Right atrium auricular region (tissue), 2 donors: Measurements from ENCODE around the gene GABARAP. TPM values are rescaled to one million over a fixed set of nuclear protein-coding genes. Genes with fewer than 3 reads are reported as not detected.

Experiments used
- DNase-seq: peaks from one replicate; pipeline ENCODE4 v3.0.0-alpha.2; 2019; ENCODE audit warnings: low spot score
- H3K27ac ChIP-seq, 2 donors: fragments of 200-600 bp; sonication (generic); 1 replicate in 1 of 2; 2 replicates in 1 of 2; pipeline ENCODE4 v1.5.1; 2016 to 2019
- H3K27me3 ChIP-seq, 2 donors: fragments of 200-600 bp; sonication (generic); one replicate each; pipeline versions ENCODE4 v1.5.1 to v1.6.0; 2017 to 2019
- H3K36me3 ChIP-seq: fragments of 200-600 bp; sonication (generic); one replicate; pipeline ENCODE4 v1.5.1; 2016
- H3K4me1 ChIP-seq, 2 donors: fragments of 200-600 bp; sonication (generic); one replicate each; pipeline versions ENCODE4 v1.5.1 to v1.6.0; 2017 to 2019
- H3K4me3 ChIP-seq, 2 donors: fragments of 200-600 bp; sonication (generic); 1 replicate in 1 of 2; 2 replicates in 1 of 2; pipeline ENCODE4 v1.5.1; 2017 to 2019; ENCODE audit warnings: mild to moderate bottlenecking in 1 of 2, moderate library complexity in 1 of 2
- H3K9me3 ChIP-seq, 2 donors: fragments of 200-600 bp; sonication (generic); one replicate each; pipeline ENCODE4 v1.5.1; 2019
- total RNA-seq, 2 donors: library from RNA; depleted of rRNA; stranded (reverse); fragments of >200 nt; gene quantifications; one replicate each; pipeline ENCODE4 v1.1.0, GENCODE V29; 2016
- TF ChIP-seq, protein P1 (sequence below), 2 donors: fragments of 200-600 bp; sonication (generic); IDR thresholded peaks; one replicate each; pipeline ENCODE4 v1.5.1; 2019; ENCODE audit warnings: antibody characterized with exemption in 2 of 2

The GABARAP gene
- total RNA-seq, 2 donors from 2014 or later = 226 to 469 TPM

DNA sequence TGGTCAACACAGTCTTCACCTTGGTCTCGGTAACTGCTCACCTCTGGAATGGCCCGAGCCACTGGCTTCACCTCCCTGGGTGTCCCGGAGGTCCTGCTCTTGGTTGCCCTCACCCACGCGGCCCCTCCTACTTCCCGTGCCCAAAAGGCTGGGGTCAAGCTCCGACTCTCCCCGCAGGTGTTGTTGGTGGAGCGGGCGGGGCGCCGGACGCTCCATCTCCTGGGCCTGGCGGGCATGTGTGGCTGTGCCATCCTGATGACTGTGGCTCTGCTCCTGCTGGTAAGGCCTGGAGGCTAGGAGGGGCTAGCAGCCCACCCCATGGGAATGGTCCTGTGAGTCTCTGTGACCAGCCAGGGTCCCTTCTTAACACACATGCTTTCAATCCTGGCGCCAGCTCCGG, 42.7 kb upstream of the GABARAP start:
- TF ChIP-seq, protein P1, sequence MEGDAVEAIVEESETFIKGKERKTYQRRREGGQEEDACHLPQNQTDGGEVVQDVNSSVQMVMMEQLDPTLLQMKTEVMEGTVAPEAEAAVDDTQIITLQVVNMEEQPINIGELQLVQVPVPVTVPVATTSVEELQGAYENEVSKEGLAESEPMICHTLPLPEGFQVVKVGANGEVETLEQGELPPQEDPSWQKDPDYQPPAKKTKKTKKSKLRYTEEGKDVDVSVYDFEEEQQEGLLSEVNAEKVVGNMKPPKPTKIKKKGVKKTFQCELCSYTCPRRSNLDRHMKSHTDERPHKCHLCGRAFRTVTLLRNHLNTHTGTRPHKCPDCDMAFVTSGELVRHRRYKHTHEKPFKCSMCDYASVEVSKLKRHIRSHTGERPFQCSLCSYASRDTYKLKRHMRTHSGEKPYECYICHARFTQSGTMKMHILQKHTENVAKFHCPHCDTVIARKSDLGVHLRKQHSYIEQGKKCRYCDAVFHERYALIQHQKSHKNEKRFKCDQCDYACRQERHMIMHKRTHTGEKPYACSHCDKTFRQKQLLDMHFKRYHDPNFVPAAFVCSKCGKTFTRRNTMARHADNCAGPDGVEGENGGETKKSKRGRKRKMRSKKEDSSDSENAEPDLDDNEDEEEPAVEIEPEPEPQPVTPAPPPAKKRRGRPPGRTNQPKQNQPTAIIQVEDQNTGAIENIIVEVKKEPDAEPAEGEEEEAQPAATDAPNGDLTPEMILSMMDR (IDR thresholded peaks at IDR 0.05) = no peak
- DNase-seq = no peak
- Histone ChIP-seq H3K36me3 (peaks cover 32% of the 10 kb centered on the region), H3K27ac (peak overlapping the region in 1 of 2 donors; percentile 16), H3K4me1 (peaks cover 0 to 36% of the 10 kb centered on the region in 2 donors), H3K27me3 (no peaks in the 10 kb centered on the region), H3K9me3 (no peaks in the 10 kb centered on the region), H3K4me3 (no peak overlapping the region)

DNA sequence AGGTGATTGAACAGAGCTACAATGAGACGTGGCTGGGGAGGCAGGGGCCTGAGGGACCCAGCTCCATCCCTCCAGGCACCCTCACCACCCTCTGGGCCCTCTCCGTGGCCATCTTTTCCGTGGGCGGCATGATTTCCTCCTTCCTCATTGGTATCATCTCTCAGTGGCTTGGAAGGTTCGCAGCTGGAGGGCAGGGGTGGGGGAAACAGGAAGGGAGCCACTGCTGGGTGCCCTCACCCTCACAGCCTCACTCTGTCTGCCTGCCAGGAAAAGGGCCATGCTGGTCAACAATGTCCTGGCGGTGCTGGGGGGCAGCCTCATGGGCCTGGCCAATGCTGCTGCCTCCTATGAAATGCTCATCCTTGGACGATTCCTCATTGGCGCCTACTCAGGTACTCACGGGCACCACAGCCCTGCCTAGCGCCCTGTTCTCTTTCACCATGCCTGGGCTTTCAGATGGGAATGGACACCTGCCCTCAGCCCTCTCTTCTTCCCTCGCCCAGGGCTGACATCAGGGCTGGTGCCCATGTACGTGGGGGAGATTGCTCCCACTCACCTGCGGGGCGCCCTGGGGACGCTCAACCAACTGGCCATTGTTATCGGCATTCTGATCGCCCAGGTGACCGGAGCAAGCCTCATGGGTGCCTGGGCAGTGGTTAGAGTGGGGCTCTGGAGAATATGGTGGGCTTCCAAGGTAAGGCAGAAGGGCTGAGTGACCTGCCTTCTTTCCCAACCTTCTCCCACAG, 41.4 kb upstream of the GABARAP start:
- peaks cover 32% of the 10 kb centered on the region for H3K36me3 ChIP-seq
- peak overlapping the region; percentile 91 to 93 for H3K27ac ChIP-seq
- no peaks in the 10 kb centered on the region for H3K27me3 ChIP-seq
- H3K4me1 ChIP-seq = peaks cover 0 to 36% of the 10 kb centered on the region in 2 donors
- H3K4me3 ChIP-seq = peak overlapping the region in 1 of 2 donors; percentile 60
- H3K9me3 ChIP-seq = no peaks in the 10 kb centered on the region
- TF ChIP-seq, protein P1 (IDR thresholded peaks at IDR 0.05) = no peak
- no peak for DNase-seq

DNA sequence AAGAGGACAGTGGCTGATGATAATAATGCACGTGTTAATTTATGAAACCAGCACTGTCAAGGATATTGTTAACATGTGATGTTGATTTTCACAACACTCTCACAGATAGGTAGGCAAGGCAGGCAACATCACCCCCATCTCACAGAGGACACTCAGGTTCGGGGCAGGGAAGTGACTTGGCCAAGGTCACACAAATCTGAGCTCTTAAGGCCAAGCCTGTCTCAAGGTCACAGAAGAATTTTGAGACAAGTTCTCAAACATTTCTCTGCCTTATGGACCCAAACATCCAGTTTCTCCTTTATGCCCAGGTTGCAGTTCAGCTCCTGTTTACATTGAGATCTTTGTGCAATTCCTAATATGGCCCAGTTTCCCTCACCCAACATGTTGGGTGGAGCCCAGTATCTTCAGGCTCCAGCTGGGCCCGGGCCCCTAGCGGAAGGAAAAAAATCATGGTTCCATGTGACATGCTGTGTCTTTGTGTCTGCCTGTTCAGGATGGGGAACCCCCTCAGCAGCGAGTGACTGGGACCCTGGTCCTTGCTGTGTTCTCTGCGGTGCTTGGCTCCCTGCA, 40.6 kb upstream of the GABARAP start:
- Histone ChIP-seq H3K27me3 (no peaks in the 10 kb centered on the region), H3K9me3 (no peaks in the 10 kb centered on the region), H3K4me1 (peaks cover 0 to 36% of the 10 kb centered on the region in 2 donors), H3K36me3 (peaks cover 32% of the 10 kb centered on the region), H3K4me3 (peak overlapping the region; percentile 60 to 72), H3K27ac (peak overlapping the region; percentile 91 to 93)
- no peak for DNase-seq
- TF ChIP-seq, protein P1 (IDR thresholded peaks at IDR 0.05) = no peak

DNA sequence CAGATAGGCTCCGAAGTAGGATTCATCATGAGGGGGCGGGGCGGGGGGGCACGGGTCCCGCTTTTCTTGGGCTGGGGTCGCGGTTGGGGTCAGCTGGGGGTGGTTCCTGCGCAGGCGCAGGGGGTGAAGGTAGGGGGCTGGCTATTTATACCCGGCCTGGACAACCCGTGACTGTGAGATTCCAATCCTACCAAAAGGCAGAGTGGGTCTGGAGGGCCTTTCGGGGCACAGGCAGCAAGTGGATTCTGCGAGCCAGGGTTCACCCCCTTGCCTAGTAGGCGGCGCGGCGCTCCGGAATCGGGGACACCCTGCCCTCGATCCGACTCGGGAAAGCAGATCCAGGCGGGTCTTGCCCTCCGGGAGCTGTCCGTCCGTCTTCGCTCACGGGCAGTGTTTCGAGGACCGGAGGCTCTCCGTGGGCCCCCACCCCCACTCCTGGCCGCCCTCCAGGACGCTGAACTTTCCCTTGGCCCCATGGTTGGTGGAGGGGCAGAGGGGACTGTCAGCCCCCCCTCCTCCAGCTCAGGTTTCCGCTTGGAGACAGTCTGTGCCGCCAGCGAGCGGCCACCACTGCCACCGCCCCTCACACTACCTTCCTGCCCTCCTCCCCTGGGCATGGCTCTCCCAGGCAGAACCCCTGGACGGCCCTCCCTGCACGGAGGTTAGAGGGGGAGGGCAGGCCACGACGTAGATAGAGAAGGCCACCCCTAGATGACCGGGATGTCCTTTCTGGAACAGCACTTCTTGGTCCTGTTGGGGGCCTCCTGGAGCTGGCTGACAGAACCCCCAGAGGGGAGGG, 39.9 kb upstream of the GABARAP start:
- H3K4me1 ChIP-seq = peaks cover 0 to 36% of the 10 kb centered on the region in 2 donors
- H3K4me3 ChIP-seq = peak overlapping the region; percentile 60 to 72
- peaks cover 32% of the 10 kb centered on the region for H3K36me3 ChIP-seq
- no peaks in the 10 kb centered on the region for H3K9me3 ChIP-seq
- H3K27ac ChIP-seq = peak overlapping the region; percentile 91 to 93
- no peak for DNase-seq
- no peaks in the 10 kb centered on the region for H3K27me3 ChIP-seq
- TF ChIP-seq, protein P1 (IDR thresholded peaks at IDR 0.05) = no peak

DNA sequence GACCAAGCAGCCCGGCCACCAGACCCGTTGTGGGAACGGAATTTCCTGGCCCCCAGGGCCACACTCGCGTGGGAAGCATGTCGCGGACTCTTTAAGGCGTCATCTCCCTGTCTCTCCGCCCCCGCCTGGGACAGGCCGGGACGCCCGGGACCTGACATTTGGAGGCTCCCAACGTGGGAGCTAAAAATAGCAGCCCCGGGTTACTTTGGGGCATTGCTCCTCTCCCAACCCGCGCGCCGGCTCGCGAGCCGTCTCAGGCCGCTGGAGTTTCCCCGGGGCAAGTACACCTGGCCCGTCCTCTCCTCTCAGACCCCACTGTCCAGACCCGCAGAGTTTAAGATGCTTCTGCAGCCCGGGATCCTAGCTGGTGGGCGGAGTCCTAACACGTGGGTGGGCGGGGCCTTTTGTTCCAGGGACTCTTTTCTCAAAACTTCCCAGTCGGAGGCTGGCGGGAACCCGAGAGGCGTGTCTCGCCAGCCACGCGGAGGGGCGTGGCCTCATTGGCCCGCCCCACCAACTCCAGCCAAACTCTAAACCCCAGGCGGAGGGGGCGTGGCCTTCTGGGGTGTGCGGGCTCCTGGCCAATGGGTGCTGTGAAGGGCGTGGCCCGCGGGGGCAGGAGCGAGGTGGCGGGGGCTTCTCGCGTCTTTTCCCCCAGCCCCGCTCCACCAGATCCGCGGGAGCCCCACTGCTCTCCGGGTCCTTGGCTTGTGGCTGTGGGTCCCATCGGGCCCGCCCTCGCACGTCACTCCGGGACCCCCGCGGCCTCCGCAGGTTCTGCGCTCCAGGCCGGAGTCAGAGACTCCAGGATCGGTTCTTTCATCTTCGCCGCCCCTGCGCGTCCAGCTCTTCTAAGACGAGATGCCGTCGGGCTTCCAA, 39.1 kb upstream of the GABARAP start, which contains the start of gene SLC2A4:
SLC2A4 (plus strand) TSS at position 645 of the 879 bp plus-strand sequence; CDS start at position 862, 217 bp downstream.
- DNase-seq = peak; percentile 94
- Histone ChIP-seq H3K4me1 (peaks cover 0 to 36% of the 10 kb centered on the region in 2 donors), H3K27me3 (no peaks in the 10 kb centered on the region), H3K9me3 (no peaks in the 10 kb centered on the region), H3K36me3 (peaks cover 27% of the 10 kb centered on the region), H3K27ac (peak within 1 kb of the TSS; percentile 91 to 93), H3K4me3 (peak within 1 kb of the TSS; percentile 60 to 72)
- TF ChIP-seq, protein P1 (IDR thresholded peaks at IDR 0.05) = no peak
